SK-N-SH (cell line): ENCODE results near the gene SRSF3. TPM values are rescaled to one million over a fixed set of nuclear protein-coding genes. Genes with fewer than 3 reads are reported as not detected.
"Not testable (repeated sequence)": the region's sequence is repeated elsewhere in the genome, so short reads cannot be mapped to it uniquely, and the experiment has no call there.

Experiments used
- CTCF ChIA-PET: fragments of 300-600, 350-600 bp; formaldehyde crosslinking; extraction: SDS; loops from one replicate; lab custom pipeline; 2021; lab: Yijun Ruan, JAX
- POLR2A ChIA-PET: fragments of 350-600 bp; sonication (Branson Sonifier 250); formaldehyde crosslinking; extraction: SDS; loops from one replicate; lab custom pipeline; 2020; ENCODE audit warnings: antibody characterized with exemption, inconsistent platforms; lab: Yijun Ruan, JAX
- DNase-seq: peaks from one replicate; pipeline ENCODE4 v3.0.0; 2012
- H2AFZ ChIP-seq: fragments of 200-600 bp; sonication (generic); 2 replicates; pipeline ENCODE4 v1.8.1; 2016; ENCODE audit warnings: antibody characterized with exemption, mild to moderate bottlenecking, low read depth
- H3F3A ChIP-seq: fragments of 200-600 bp; sonication (generic); replicated peaks from 2 replicates; pipeline ENCODE3; 2016; ENCODE audit warnings: antibody characterized with exemption, mild to moderate bottlenecking; ENCODE audit not compliant: insufficient read depth
- H3K27ac ChIP-seq, 2 experiments: fragments of 200-500 bp in 1 of 2; fragments of 200-600 bp in 1 of 2; sonication (Bioruptor generic) in 1 of 2; sonication (generic), shearing (Covaris generic) in 1 of 2; 2 replicates each; pipeline versions ENCODE4 v1.5.1 to v1.6.1; 2014 to 2016; ENCODE audit warnings: low read depth in 2 of 2, inconsistent platforms in 1 of 2, low read length in 1 of 2, mild to moderate bottlenecking in 1 of 2, mixed read lengths in 1 of 2
- H3K27me3 ChIP-seq: fragments of 200-600 bp; sonication (generic), shearing (Covaris generic); 2 replicates; pipeline ENCODE4 v1.6.1; 2016; ENCODE audit warnings: mixed run types; ENCODE audit not compliant: insufficient read depth
- H3K36me3 ChIP-seq, 2 experiments: fragments of 200-500 bp in 1 of 2; fragments of 200-600 bp in 1 of 2; sonication (Bioruptor generic) in 1 of 2; sonication (generic) in 1 of 2; replicated peaks in 1 of 2; 2 replicates each; pipeline versions ENCODE3 to v1.5.1; 2014 to 2016; ENCODE audit warnings: low read length in 1 of 2, mild to moderate bottlenecking in 1 of 2; ENCODE audit not compliant: insufficient read depth in 2 of 2, control insufficient read depth in 1 of 2
- H3K4me1 ChIP-seq, 2 experiments: fragments of 200-500 bp in 1 of 2; fragments of 200-600 bp in 1 of 2; sonication (Bioruptor generic) in 1 of 2; sonication (generic), shearing (Covaris generic) in 1 of 2; 2 replicates each; pipeline versions ENCODE4 v1.5.1 to v1.6.1; 2014 to 2016; ENCODE audit warnings: low read depth in 1 of 2, low read length in 1 of 2, mixed run types in 1 of 2; ENCODE audit not compliant: insufficient read depth in 2 of 2, control insufficient read depth in 1 of 2
- H3K4me2 ChIP-seq: fragments of 200-600 bp; sonication (generic), shearing (Covaris generic); 2 replicates; pipeline ENCODE4 v1.6.1; 2017; ENCODE audit warnings: mixed run types
- H3K4me3 ChIP-seq, 2 experiments: fragments of 200-500 bp in 1 of 2; fragments of 200-600 bp in 1 of 2; sonication (Bioruptor generic) in 1 of 2; sonication (generic), shearing (Covaris generic) in 1 of 2; 2 replicates each; pipeline versions ENCODE4 v1.5.1 to v1.8.1; 2014 to 2016; ENCODE audit warnings: low read depth in 2 of 2, inconsistent platforms in 1 of 2, low read length in 1 of 2, mild to moderate bottlenecking in 1 of 2, mixed read lengths in 1 of 2, moderate library complexity in 1 of 2
- H3K79me2 ChIP-seq: fragments of 200-600 bp; sonication (generic); 2 replicates; pipeline ENCODE4 v1.8.1; 2017; ENCODE audit warnings: mild to moderate bottlenecking; ENCODE audit not compliant: insufficient read depth
- H3K9ac ChIP-seq: fragments of 200-600 bp; sonication (generic); 2 replicates; pipeline ENCODE4 v1.6.1; 2017; ENCODE audit warnings: mixed run types
- H3K9me2 ChIP-seq: fragments of 200-600 bp; sonication (generic); 2 replicates; pipeline ENCODE4 v1.6.1; 2017; ENCODE audit warnings: mixed run types
- H3K9me3 ChIP-seq: fragments of 200-600 bp; sonication (generic); 2 replicates; pipeline ENCODE4 v1.6.1; 2017; ENCODE audit warnings: mixed run types, mild to moderate bottlenecking, moderate library complexity
- H4K20me1 ChIP-seq: fragments of 200-600 bp; sonication (generic); 2 replicates; pipeline ENCODE4 v1.6.1; 2017; ENCODE audit warnings: mild to moderate bottlenecking, mixed run types; ENCODE audit not compliant: insufficient read depth
- ELF1 ChIP-seq: IDR thresholded peaks from 2 replicates; pipeline ENCODE4 v1.4.0; 2012
- EP300 ChIP-seq, 2 experiments: IDR thresholded peaks; 2 replicates each; pipeline versions ENCODE4 v1.4.0 to v1.6.1; 2012; ENCODE audit warnings: borderline replicate concordance in 1 of 2, low read depth in 1 of 2, low read length in 1 of 2
- FOXM1 ChIP-seq: IDR thresholded peaks from 2 replicates; pipeline ENCODE4 v1.4.0; 2012; ENCODE audit warnings: low read depth, mild to moderate bottlenecking
- JUND ChIP-seq: IDR thresholded peaks from 2 replicates; pipeline ENCODE4 v1.4.0; 2012
- RAD21 ChIP-seq: IDR thresholded peaks from 2 replicates; pipeline ENCODE4 v1.6.1; 2012; ENCODE audit warnings: mild to moderate bottlenecking, low read length
- RFX5 ChIP-seq: IDR thresholded peaks from 2 replicates; pipeline ENCODE4 v1.6.1; 2012; ENCODE audit warnings: mild to moderate bottlenecking, improper control_type of control experiment, low read length
- RXRA ChIP-seq: IDR thresholded peaks from 2 replicates; pipeline ENCODE4 v1.4.0; 2012; ENCODE audit warnings: low read depth, mild to moderate bottlenecking, borderline replicate concordance
- SIN3A ChIP-seq: IDR thresholded peaks from 2 replicates; pipeline ENCODE4 v1.6.1; 2012; ENCODE audit warnings: low read depth, mild to moderate bottlenecking, low read length, moderate library complexity, borderline replicate concordance
- SMC3 ChIP-seq: IDR thresholded peaks from 2 replicates; pipeline ENCODE4 v1.6.1; 2012; ENCODE audit warnings: low read depth, low read length, improper control_type of control experiment
- YY1 ChIP-seq: IDR thresholded peaks from 2 replicates; pipeline ENCODE4 v1.4.0; 2012; ENCODE audit warnings: low read depth, mild to moderate bottlenecking
- WGBS: methylation state at CpG from one replicate; pipeline ENCODE4 v1.1.6; 2017; ENCODE audit warnings: low lambda C conversion rate; 5-methylcytosine and 5-hydroxymethylcytosine counted together
- polyA plus RNA-seq, 3 experiments: library from polyadenylated mRNA; depleted of rRNA; stranded (reverse); fragments of >200 nt; gene quantifications; 2 replicates each; pipeline ENCODE4 v1.2.3, GENCODE V29; 2012
- TF ChIP-seq, protein P1 (sequence below): fragments of 200-600 bp; sonication (generic); IDR thresholded peaks from 2 replicates; pipeline ENCODE4 v1.6.1; 2017; ENCODE audit warnings: antibody characterized with exemption, mild to moderate bottlenecking, moderate library complexity
- TF ChIP-seq, protein P2 (sequence below): IDR thresholded peaks from 2 replicates; pipeline ENCODE4; 2012
- TF ChIP-seq, protein P3 (sequence below): IDR thresholded peaks from 2 replicates; pipeline ENCODE4 v1.4.0; 2012; ENCODE audit warnings: low read depth
- TF ChIP-seq, protein P4 (sequence below): fragments of 150-350 bp; IDR thresholded peaks from 2 replicates; pipeline ENCODE4 v1.6.1; 2017; ENCODE audit warnings: antibody characterized with exemption, low read length, low read depth, borderline replicate concordance

The SRSF3 gene
- polyA plus RNA-seq, 1 of the 3 experiments (the other 2 are of a cell fraction): 351 TPM

DNA sequence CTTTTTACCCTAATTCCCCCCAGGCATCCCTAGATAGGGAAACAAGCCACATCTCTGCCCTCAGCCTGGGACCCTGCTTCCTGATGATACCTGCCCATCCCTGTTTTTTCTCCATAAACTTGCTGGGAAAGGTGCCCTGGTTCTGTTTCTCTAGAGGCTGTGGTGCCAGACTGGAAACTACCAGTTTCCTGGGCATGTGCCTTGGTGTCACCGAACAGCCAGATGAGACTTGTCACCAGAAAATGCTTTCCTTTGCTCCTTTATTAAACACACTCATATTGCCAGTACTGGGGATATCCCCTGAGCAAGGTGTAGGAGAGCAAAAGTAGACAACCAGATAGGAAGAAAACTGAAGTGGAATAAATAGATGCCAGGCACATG is 16.8 kb downstream of the SRSF3 start:
- Histone ChIP-seq H3F3A (peaks cover 93% of the 10 kb centered on the region), H3K4me2 (no peak overlapping the region), H3K4me3 (no peak overlapping the region), H3K4me1 (peaks cover 4 to 9% of the 10 kb centered on the region in 2 experiments; a peak in 2 of 4 replicates)
- no peak for TF ChIP-seq SMC3
- TF ChIP-seq RFX5: no peak
- TF ChIP-seq, all 33 proteins: peak for 0
- Histone ChIP-seq H4K20me1 (peaks cover 62% of the 10 kb centered on the region), H2AFZ (no peak overlapping the region), H3K27me3 (no peaks in the 10 kb centered on the region), H3K27ac (no peak overlapping the region; a peak in 1 of 4 replicates), H3K9me2 (no peaks in the 10 kb centered on the region), H3K9me3 (no peaks in the 10 kb centered on the region), H3K9ac (no peak overlapping the region), H3K79me2 (peaks cover 33% of the 10 kb centered on the region), H3K36me3 (peaks cover 30 to 57% of the 10 kb centered on the region in 2 experiments)
- ChIA-PET POLR2A (interaction anchor here (1.6 kb wide), 1 partner anchor 149 kb away, joined by 3 read pairs; no protein-coding TSS in a partner anchor), CTCF (interaction anchor here (1.3 to 2.2 kb wide), 3 partner anchors 69 to 148 kb away, joined by 5 to 8 read pairs (median 6); no protein-coding TSS in a partner anchor)
- WGBS: 100% methylated on average over 1 of the region's 1 CpG
- no peak for DNase-seq

DNA sequence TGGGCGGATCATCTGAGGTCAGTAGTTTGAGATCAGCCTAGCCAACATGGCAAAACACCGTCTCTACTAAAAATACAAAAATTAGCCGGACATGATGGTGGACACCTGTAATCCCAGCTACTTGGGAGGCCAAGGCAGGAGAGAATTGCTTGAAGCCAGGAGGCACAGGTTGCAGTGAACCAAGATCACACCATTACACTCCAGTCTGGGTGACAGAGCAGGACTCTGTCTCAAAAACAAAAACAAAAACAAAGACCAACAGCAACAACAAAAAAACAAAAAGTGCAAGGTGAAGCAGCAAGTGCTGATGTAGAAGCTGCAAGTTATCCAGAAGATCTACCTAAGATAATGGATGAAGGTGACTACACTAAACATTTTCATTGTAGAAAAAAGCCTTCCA is 17.5 kb downstream of the SRSF3 start:
- not testable (repeated sequence) for H3K27me3 ChIP-seq, H3K9ac ChIP-seq, H3K9me3 ChIP-seq, H3K9me2 ChIP-seq, H2AFZ ChIP-seq, DNase-seq, H3K27ac ChIP-seq, H3K4me3 ChIP-seq, H3K4me2 ChIP-seq
- Histone ChIP-seq H3F3A (peaks cover 94% of the 10 kb centered on the region), H3K79me2 (peaks cover 27% of the 10 kb centered on the region), H3K4me1 (peaks cover 8 to 13% of the 10 kb centered on the region in 2 experiments; a peak in 3 of 4 replicates), H3K36me3 (peaks cover 29 to 52% of the 10 kb centered on the region in 2 experiments), H4K20me1 (peaks cover 59% of the 10 kb centered on the region)
- POLR2A ChIA-PET: interaction anchor here (1.6 kb wide), 1 partner anchor 149 kb away, joined by 3 read pairs; no protein-coding TSS in a partner anchor
- WGBS: 97% methylated on average over 3 of the region's 3 CpGs
- CTCF ChIA-PET: interaction anchor here (1.0 to 2.2 kb wide), 7 partner anchors 10 to 148 kb away, joined by 3 to 12 read pairs (median 5); no protein-coding TSS in a partner anchor

DNA sequence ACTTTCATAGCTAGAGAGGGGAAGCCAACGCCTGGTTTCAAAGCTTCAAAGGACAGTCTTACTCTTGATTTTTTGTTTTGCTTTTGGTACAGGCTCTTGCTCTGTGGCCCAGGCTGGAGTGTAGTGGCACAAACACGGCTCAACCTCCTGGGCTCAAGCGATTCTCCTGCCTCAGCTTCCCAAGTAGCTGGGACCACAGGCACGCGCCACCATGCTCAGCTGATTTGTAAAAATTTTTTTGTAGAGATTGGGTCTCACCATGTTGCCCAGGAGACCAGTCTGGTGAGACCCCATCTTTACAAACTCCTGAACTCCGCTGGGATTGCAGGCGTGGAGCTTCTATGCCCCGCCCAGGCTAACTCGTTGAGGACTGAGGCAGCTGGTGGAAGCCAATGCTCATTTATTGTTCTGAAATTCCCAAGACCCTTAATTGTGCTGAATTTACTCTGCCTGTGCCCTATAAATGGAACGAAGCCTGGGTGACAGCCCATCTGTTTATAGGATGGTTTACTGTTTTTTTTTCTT is 18.0 kb downstream of the SRSF3 start:
- peaks cover 11 to 18% of the 10 kb centered on the region in 2 experiments; a peak in 3 of 4 replicates for H3K4me1 ChIP-seq
- H3K9ac ChIP-seq: no peak overlapping the region
- H3K36me3 ChIP-seq: peaks cover 24 to 47% of the 10 kb centered on the region in 2 experiments
- no peak overlapping the region for H3K4me3 ChIP-seq
- no peaks in the 10 kb centered on the region for H3K27me3 ChIP-seq
- no peaks in the 10 kb centered on the region for H3K9me3 ChIP-seq
- H2AFZ ChIP-seq: no peak overlapping the region
- H3K4me2 ChIP-seq: no peak overlapping the region
- H3K79me2 ChIP-seq: peaks cover 22% of the 10 kb centered on the region; the same call in 1 of the 2 replicates
- ChIA-PET POLR2A (interaction anchor here (1.6 kb wide), 1 partner anchor 148 kb away, joined by 3 read pairs; no protein-coding TSS in a partner anchor), CTCF (interaction anchor here (1.0 to 2.2 kb wide), 7 partner anchors 11 to 147 kb away, joined by 3 to 12 read pairs (median 5); no protein-coding TSS in a partner anchor)
- peaks cover 92% of the 10 kb centered on the region for H3F3A ChIP-seq
- 98% methylated on average over 10 of the region's 10 CpGs for WGBS
- no peaks in the 10 kb centered on the region for H3K9me2 ChIP-seq
- TF ChIP-seq FOXM1 (no peak), JUND (no peak), SIN3A (no peak), ELF1 (no peak), YY1 (no peak), RFX5 (no peak), RXRA (no peak), RAD21 (no peak), EP300 (IDR thresholded peaks at IDR 0.05; ENCODE audit: borderline replicate concordance in 1 of 2, low read depth in 1 of 2, low read length in 1 of 2) (no peak)
- TF ChIP-seq, protein P1, sequence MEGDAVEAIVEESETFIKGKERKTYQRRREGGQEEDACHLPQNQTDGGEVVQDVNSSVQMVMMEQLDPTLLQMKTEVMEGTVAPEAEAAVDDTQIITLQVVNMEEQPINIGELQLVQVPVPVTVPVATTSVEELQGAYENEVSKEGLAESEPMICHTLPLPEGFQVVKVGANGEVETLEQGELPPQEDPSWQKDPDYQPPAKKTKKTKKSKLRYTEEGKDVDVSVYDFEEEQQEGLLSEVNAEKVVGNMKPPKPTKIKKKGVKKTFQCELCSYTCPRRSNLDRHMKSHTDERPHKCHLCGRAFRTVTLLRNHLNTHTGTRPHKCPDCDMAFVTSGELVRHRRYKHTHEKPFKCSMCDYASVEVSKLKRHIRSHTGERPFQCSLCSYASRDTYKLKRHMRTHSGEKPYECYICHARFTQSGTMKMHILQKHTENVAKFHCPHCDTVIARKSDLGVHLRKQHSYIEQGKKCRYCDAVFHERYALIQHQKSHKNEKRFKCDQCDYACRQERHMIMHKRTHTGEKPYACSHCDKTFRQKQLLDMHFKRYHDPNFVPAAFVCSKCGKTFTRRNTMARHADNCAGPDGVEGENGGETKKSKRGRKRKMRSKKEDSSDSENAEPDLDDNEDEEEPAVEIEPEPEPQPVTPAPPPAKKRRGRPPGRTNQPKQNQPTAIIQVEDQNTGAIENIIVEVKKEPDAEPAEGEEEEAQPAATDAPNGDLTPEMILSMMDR: no peak
- TF ChIP-seq, protein P2, sequence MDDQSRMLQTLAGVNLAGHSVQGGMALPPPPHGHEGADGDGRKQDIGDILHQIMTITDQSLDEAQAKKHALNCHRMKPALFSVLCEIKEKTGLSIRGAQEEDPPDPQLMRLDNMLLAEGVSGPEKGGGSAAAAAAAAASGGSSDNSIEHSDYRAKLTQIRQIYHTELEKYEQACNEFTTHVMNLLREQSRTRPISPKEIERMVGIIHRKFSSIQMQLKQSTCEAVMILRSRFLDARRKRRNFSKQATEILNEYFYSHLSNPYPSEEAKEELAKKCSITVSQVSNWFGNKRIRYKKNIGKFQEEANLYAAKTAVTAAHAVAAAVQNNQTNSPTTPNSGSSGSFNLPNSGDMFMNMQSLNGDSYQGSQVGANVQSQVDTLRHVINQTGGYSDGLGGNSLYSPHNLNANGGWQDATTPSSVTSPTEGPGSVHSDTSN: no peak
- TF ChIP-seq, protein P3, sequence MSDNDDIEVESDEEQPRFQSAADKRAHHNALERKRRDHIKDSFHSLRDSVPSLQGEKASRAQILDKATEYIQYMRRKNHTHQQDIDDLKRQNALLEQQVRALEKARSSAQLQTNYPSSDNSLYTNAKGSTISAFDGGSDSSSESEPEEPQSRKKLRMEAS: no peak
- TF ChIP-seq, protein P4, sequence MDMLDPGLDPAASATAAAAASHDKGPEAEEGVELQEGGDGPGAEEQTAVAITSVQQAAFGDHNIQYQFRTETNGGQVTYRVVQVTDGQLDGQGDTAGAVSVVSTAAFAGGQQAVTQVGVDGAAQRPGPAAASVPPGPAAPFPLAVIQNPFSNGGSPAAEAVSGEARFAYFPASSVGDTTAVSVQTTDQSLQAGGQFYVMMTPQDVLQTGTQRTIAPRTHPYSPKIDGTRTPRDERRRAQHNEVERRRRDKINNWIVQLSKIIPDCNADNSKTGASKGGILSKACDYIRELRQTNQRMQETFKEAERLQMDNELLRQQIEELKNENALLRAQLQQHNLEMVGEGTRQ: no peak
- TF ChIP-seq, all 33 proteins: peak for 0
- DNase-seq: no peak
- Histone ChIP-seq H4K20me1 (peaks cover 58% of the 10 kb centered on the region), H3K27ac (no peak overlapping the region)
